Sigmoid colon (tissue), 7 donors: ENCODE measurements around the gene COL25A1. TPM values are rescaled to one million over a fixed set of nuclear protein-coding genes. Genes with fewer than 3 reads are reported as not detected.
"Not testable (repeated sequence)": the region's sequence is repeated elsewhere in the genome, so short reads cannot be mapped to it uniquely, and the experiment has no call there.

Experiments
- DNase-seq: peaks from one replicate; pipeline ENCODE4 v3.0.0-alpha.2; 2019
- H3K27ac ChIP-seq, 4 donors: fragments of 200-600 bp; sonication (generic); one replicate each; pipeline ENCODE4 v1.5.1; 2016 to 2019; ENCODE audit warnings: mild to moderate bottlenecking in 1 of 4
- H3K27me3 ChIP-seq, 3 donors: fragments of 200-600 bp; sonication (generic); one replicate each; pipeline ENCODE4 v1.5.1; 2019; ENCODE audit warnings: mild to moderate bottlenecking in 1 of 3
- H3K36me3 ChIP-seq, 4 donors: fragments of 200-600 bp; sonication (generic); one replicate each; pipeline ENCODE4 v1.5.1; 2016 to 2019
- H3K4me1 ChIP-seq, 4 donors: fragments of 200-600 bp; sonication (generic); one replicate each; pipeline ENCODE4 v1.5.1; 2017 to 2019
- H3K4me3 ChIP-seq, 4 donors: fragments of 200-600 bp; sonication (generic); one replicate each; pipeline ENCODE4 v1.5.1; 2017 to 2019; ENCODE audit warnings: mild to moderate bottlenecking in 2 of 4, moderate library complexity in 1 of 4
- H3K9me3 ChIP-seq, 4 donors: fragments of 200-600 bp in 3 of 4; sonication (generic) in 3 of 4; one replicate each; pipeline versions ENCODE4 v1.5.1 to v1.6.1; 2013 to 2019
- CTCF ChIP-seq, 4 experiments: fragments of 450-650 bp in 3 of 4; fragments of 200-600 bp in 1 of 4; IDR thresholded peaks; one replicate each; pipeline ENCODE4 v1.5.1; 2016 to 2019; ENCODE audit warnings: antibody characterized with exemption in 4 of 4, mild to moderate bottlenecking in 3 of 4, moderate library complexity in 2 of 4
- EP300 ChIP-seq, 4 donors: sonication (generic); formaldehyde crosslinking; IDR thresholded peaks; one replicate each; pipeline ENCODE4 v1.6.1; 2017; ENCODE audit warnings: antibody characterized with exemption in 4 of 4
- POLR2A ChIP-seq, 2 donors: fragments of 450-650 bp; IDR thresholded peaks; one replicate each; pipeline ENCODE4 v1.6.1; 2016; ENCODE audit warnings: antibody characterized with exemption in 2 of 2, mild to moderate bottlenecking in 2 of 2, moderate library complexity in 2 of 2
- POLR2AphosphoS5 ChIP-seq, 4 donors: sonication (generic); formaldehyde crosslinking; IDR thresholded peaks; one replicate each; pipeline ENCODE4 v1.6.1; 2017; ENCODE audit warnings: antibody characterized with exemption in 4 of 4
- WGBS, 2 donors: extraction: QIAGEN DNeasy Blood & Tissue Kit; methylation state at CpG; one replicate each; pipeline ENCODE4 v1.1.7; 2013; 5-methylcytosine and 5-hydroxymethylcytosine counted together
- intact Hi-C: fragments of 100-400 bp; cut with DNase I; formaldehyde crosslinking; loops from one replicate; pipeline ENCODE4 v1.15.1; 2023
- polyA plus RNA-seq, 3 donors: library from polyadenylated mRNA; stranded (reverse); fragments of 200-250 nt; gene quantifications; one replicate each; pipeline ENCODE4 v1.2.3, GENCODE V29; 2013
- total RNA-seq, 4 donors: library from RNA; depleted of rRNA; stranded (reverse); fragments of >200 nt; gene quantifications; one replicate each; pipeline ENCODE4 v1.1.0, GENCODE V29; 2016
- donor health status: healthy with polysubstance abuse.
- donor health status: Bipolar disorder and iron deficiency.
- donor health status: healthy.

The COL25A1 gene
- total and polyA plus RNA-seq, 7 donors, result 0.15 to 1.4 (median 0.41) TPM; not detected in 2

GRCh38 chr4:109118635-109119034 is 183.8 kb downstream of the COL25A1 start:
- no peak overlapping the region for H3K27ac ChIP-seq

DNA sequence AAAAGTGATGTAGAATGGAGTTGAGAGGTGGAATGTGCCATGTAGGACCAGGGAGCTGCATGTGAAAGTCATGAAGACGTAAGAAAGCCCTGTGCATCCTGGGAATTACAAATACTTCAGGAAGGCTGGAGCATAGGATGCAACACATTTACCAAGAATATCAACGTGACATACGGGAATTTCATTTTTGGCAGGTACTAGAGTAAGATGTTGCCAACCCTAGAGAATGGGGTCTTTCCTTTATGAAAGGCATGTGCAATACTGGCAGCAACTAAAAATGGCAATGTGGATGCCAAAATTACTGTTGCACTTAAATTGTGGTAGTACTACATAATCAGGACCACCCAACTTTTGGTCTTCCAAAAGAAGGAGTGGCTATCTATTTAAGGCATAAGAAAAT is 188.0 kb downstream of the COL25A1 start:
- Histone ChIP-seq H3K4me1 (no peaks in the 10 kb centered on the region), H3K4me3 (no peak overlapping the region), H3K27ac (no peak overlapping the region), H3K9me3 (no peaks in the 10 kb centered on the region), H3K36me3 (no peaks in the 10 kb centered on the region), H3K27me3 (no peaks in the 10 kb centered on the region)
- no peak for TF ChIP-seq POLR2A (IDR thresholded peaks at IDR 0.05)
- no peak for TF ChIP-seq POLR2AphosphoS5 (IDR thresholded peaks at IDR 0.05)
- DNase-seq, result no peak
- 88 to 90% methylated on average over 3 of the region's 3 CpGs for WGBS, 2 donors
- intact Hi-C loops, result no loop called here

More at GRCh38 chr4:109118635-109119034, 183.8 kb downstream of the COL25A1 start:
- Histone ChIP-seq H3K4me1 (no peaks in the 10 kb centered on the region), H3K4me3 (no peak overlapping the region), H3K36me3 (no peaks in the 10 kb centered on the region), H3K27me3 (no peaks in the 10 kb centered on the region), H3K9me3 (no peaks in the 10 kb centered on the region)
- WGBS, 2 donors, result 83 to 90% methylated on average over 2 of the region's 2 CpGs
- no peak for DNase-seq
- TF ChIP-seq EP300 (IDR thresholded peaks at IDR 0.05), result no peak
- TF ChIP-seq POLR2A (IDR thresholded peaks at IDR 0.05), result no peak
- no peak for TF ChIP-seq CTCF (IDR thresholded peaks at IDR 0.05)
- TF ChIP-seq POLR2AphosphoS5 (IDR thresholded peaks at IDR 0.05), result no peak
- intact Hi-C loops, result no loop called here

GRCh38 chr4:109113521-109113920 is 188.9 kb downstream of the COL25A1 start:
- WGBS, 2 donors, result 87 to 93% methylated on average over 2 of the region's 2 CpGs

GRCh38 chr4:109111031-109111430 is 191.4 kb downstream of the COL25A1 start:
- H3K27ac ChIP-seq, result no peak overlapping the region
- no peaks in the 10 kb centered on the region for H3K9me3 ChIP-seq
- no peak for TF ChIP-seq POLR2AphosphoS5 (IDR thresholded peaks at IDR 0.05)
- no peak for TF ChIP-seq POLR2A (IDR thresholded peaks at IDR 0.05)
- H3K36me3 ChIP-seq, result no peaks in the 10 kb centered on the region
- no peaks in the 10 kb centered on the region for H3K4me1 ChIP-seq
- intact Hi-C loops, result no loop called here
- no peaks in the 10 kb centered on the region for H3K27me3 ChIP-seq
- no peak for DNase-seq
- WGBS, 2 donors, result 83 to 86% methylated on average over 3 of the region's 3 CpGs
- no peak overlapping the region for H3K4me3 ChIP-seq

More at GRCh38 chr4:109113521-109113920, 188.9 kb downstream of the COL25A1 start:
- H3K4me1 ChIP-seq, result no peaks in the 10 kb centered on the region
- H3K27me3 ChIP-seq, result no peaks in the 10 kb centered on the region
- no peak overlapping the region for H3K27ac ChIP-seq
- DNase-seq, result no peak
- no peak for TF ChIP-seq POLR2AphosphoS5 (IDR thresholded peaks at IDR 0.05)
- TF ChIP-seq POLR2A (IDR thresholded peaks at IDR 0.05), result no peak
- TF ChIP-seq CTCF (IDR thresholded peaks at IDR 0.05), result no peak
- TF ChIP-seq EP300 (IDR thresholded peaks at IDR 0.05), result no peak
- no peak overlapping the region for H3K4me3 ChIP-seq
- H3K9me3 ChIP-seq, result no peaks in the 10 kb centered on the region
- H3K36me3 ChIP-seq, result no peaks in the 10 kb centered on the region
- intact Hi-C loops, result no loop called here

DNA sequence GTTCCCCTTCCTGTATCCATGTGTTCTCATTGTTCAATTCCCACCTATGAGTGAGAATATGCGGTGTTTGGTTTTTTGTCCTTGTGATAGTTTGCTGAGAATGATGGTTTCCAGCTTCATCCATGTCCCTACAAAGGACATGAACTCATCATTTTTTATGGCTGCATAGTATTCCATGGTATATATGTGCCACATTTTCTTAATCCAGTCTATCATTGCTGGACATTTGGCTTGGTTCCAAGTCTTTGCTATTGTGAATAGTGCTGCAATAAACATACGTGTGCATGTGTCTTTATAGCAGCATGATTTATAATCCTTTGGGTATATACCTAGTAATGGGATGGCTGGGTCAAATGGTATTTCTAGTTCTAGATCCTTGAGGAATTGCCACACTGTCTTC is 194.2 kb downstream of the COL25A1 start:
- DNase-seq, H3K4me1 ChIP-seq, H3K27me3 ChIP-seq, H3K27ac ChIP-seq, H3K4me3 ChIP-seq, H3K9me3 ChIP-seq, intact Hi-C loops, H3K36me3 ChIP-seq: not testable (repeated sequence)
- WGBS, 2 donors, result no CpG with 5 or more reads among the region's 2 CpGs

DNA sequence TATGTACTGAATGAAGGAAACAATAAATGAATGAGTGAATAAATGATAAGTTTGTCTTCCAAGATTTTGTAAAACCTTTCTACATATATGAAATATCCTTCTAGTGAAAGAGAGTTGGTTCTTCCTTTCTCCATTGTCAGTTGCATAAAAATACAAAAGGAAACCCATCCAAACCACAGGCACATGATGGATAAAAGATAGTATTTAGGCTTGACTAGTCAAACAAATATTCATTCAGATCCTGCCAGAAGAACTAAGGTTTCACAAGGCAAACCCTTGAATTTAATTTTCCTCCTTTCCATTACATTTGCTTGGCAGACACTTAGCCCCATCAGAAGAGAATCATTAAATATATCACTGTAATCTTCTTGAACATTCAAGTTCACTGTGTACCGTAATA is 208.4 kb downstream of the COL25A1 start:
- H3K36me3 ChIP-seq, result no peaks in the 10 kb centered on the region
- no peak for TF ChIP-seq CTCF (IDR thresholded peaks at IDR 0.05)
- DNase-seq, result no peak
- H3K9me3 ChIP-seq, result no peaks in the 10 kb centered on the region
- peaks cover 0 to 11% (median 1%) of the 10 kb centered on the region in 4 donors for H3K4me1 ChIP-seq
- H3K27me3 ChIP-seq, result no peaks in the 10 kb centered on the region
- H3K4me3 ChIP-seq, result no peak overlapping the region
- no peak overlapping the region for H3K27ac ChIP-seq
- WGBS, 2 donors, result 91 to 99% methylated on average over 1 of the region's 1 CpG
- intact Hi-C loops, result no loop called here
